ENCODE measurements around the gene MNX1. TPM values are rescaled to one million over a fixed set of nuclear protein-coding genes. Genes with fewer than 3 reads are reported as not detected.

The MNX1 gene
- total RNA-seq, 1 donor from 2014 or later: not detected

GRCh38 chr7:157032644-157033482 is 22.4 kb upstream of the MNX1 start:
- intact Hi-C loops (cut with micrococcal nuclease): no loop called here
- no peak for DNase-seq
- H3K4me1 ChIP-seq: no peaks in the 10 kb centered on the region
- H3K9me3 ChIP-seq (replicated peaks): peaks cover 18% of the 10 kb centered on the region
- H3K27me3 ChIP-seq (ENCODE audit: low read depth): peaks cover 94% of the 10 kb centered on the region
- no peak overlapping the region for H3K4me3 ChIP-seq
- H3K27ac ChIP-seq (replicated peaks): no peak overlapping the region
- no peaks in the 10 kb centered on the region for H3K36me3 ChIP-seq
- TF ChIP-seq CTCF (IDR thresholded peaks at IDR 0.05; ENCODE audit: borderline replicate concordance): no peak

- Histone ChIP-seq H3K36me3 (no peaks in the 10 kb centered on the region), H3K27ac (replicated peaks) (no peak overlapping the region), H3K9me3 (replicated peaks) (peaks cover 18% of the 10 kb centered on the region), H3K4me1 (no peaks in the 10 kb centered on the region), H3K27me3 (ENCODE audit: low read depth) (peaks cover 96% of the 10 kb centered on the region), H3K4me3 (no peak overlapping the region)
- intact Hi-C loops (cut with micrococcal nuclease): no loop called here
- TF ChIP-seq CTCF (IDR thresholded peaks at IDR 0.05; ENCODE audit: borderline replicate concordance): no peak
- DNase-seq: no peak
These were observed 21.7 kb upstream of the MNX1 start for GRCh38 chr7:157032128-157032527.

GRCh38 chr7:157028199-157028903 is 17.9 kb upstream of the MNX1 start:
- Histone ChIP-seq H3K27me3 (ENCODE audit: low read depth) (peaks cover 98% of the 10 kb centered on the region), H3K27ac (replicated peaks) (no peak overlapping the region), H3K4me1 (no peaks in the 10 kb centered on the region), H3K36me3 (no peaks in the 10 kb centered on the region), H3K4me3 (no peak overlapping the region), H3K9me3 (replicated peaks) (no peaks in the 10 kb centered on the region)
- TF ChIP-seq CTCF (IDR thresholded peaks at IDR 0.05; ENCODE audit: borderline replicate concordance): no peak
- intact Hi-C loops (cut with micrococcal nuclease): no loop called here
- DNase-seq: no peak

- intact Hi-C loops (cut with micrococcal nuclease): no loop called here
- Histone ChIP-seq H3K4me1 (no peaks in the 10 kb centered on the region), H3K9me3 (replicated peaks) (no peaks in the 10 kb centered on the region), H3K4me3 (no peak overlapping the region), H3K27me3 (ENCODE audit: low read depth) (peaks cover 98% of the 10 kb centered on the region), H3K36me3 (no peaks in the 10 kb centered on the region), H3K27ac (replicated peaks) (no peak overlapping the region)
- TF ChIP-seq CTCF (IDR thresholded peaks at IDR 0.05; ENCODE audit: borderline replicate concordance): no peak
- DNase-seq: no peak
These were observed 17.2 kb upstream of the MNX1 start for GRCh38 chr7:157027568-157028198.

DNA sequence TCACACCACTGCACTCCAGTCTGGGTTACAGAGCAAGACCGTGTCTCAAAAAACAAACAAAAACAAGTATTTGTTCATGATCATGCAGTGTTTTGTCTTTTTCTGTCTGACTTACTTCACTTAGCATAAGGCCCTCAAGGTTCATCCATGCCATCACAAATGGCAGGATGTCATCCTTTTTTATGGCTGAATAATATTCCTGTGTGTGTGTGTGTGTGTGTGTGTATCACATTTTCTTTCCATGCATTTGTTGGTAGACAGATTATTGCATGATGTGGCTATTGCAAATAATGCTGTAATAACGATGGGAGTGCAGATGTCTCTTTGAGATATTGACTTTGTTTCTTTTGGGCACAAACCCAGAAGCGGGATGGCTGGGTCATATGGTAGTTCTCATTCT is 14.3 kb upstream of the MNX1 start:
- no peak for DNase-seq
- intact Hi-C loops (cut with micrococcal nuclease): no loop called here

More for the DNA sequence above, 14.3 kb upstream of the MNX1 start:
- Histone ChIP-seq H3K4me3 (no peak overlapping the region), H3K36me3 (no peaks in the 10 kb centered on the region), H3K27ac (replicated peaks) (no peak overlapping the region), H3K9me3 (replicated peaks) (no peaks in the 10 kb centered on the region), H3K4me1 (peaks cover 16% of the 10 kb centered on the region), H3K27me3 (ENCODE audit: low read depth) (peaks cover 100% of the 10 kb centered on the region)
- TF ChIP-seq CTCF (IDR thresholded peaks at IDR 0.05; ENCODE audit: borderline replicate concordance): no peak
